ENCODE data around the gene GRIA3. TPM values are rescaled to one million over a fixed set of nuclear protein-coding genes. Genes with fewer than 3 reads are reported as not detected.

GRIA3 gene
- total RNA-seq, 1 experiment from 2014 or later, result not detected

DNA sequence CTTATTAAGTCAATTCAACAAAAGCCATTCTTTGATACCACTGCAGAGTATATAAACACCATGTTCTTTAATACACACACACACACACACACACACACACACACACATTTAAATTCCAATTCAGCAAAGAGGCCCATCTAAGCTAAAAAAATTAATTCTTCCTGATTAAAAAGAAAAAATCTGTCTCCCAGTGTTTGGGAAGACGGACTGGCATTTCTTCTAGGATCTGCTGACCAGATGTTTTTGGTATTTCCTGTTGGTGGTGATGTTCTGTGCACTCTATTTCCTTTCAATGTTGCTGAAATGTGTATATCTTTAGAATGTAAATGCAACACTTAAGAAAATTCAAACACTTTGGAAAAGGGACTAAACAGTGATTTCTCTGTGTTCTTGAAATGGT is 304.9 kb downstream of the GRIA3 start:
- Histone ChIP-seq H3K36me3 (ENCODE audit: low read depth, low read length) (no peaks in the 10 kb centered on the region), H4K20me1 (ENCODE audit: low read length) (no peaks in the 10 kb centered on the region), H3K79me2 (ENCODE audit: low read length) (no peaks in the 10 kb centered on the region), H3K4me2 (ENCODE audit: low read length) (no peak overlapping the region), H3K4me1 (ENCODE audit: insufficient read depth, low read length) (no peaks in the 10 kb centered on the region), H3K27me3 (ENCODE audit: low read length) (no peaks in the 10 kb centered on the region), H3F3A (ENCODE audit: low read length, unreplicated experiment) (no peaks in the 10 kb centered on the region), H3K4me3 (ENCODE audit: low read length) (no peak overlapping the region), H2AFZ (ENCODE audit: low read length) (no peak overlapping the region), H3K9ac (ENCODE audit: low read length) (no peak overlapping the region), H3K27ac (ENCODE audit: low read length) (no peak overlapping the region), H3K9me3 (ENCODE audit: low read length) (no peaks in the 10 kb centered on the region), H3K9me2 (replicated peaks; ENCODE audit: low read length) (no peaks in the 10 kb centered on the region)
- ATAC-seq (no peak), DNase-seq (no peak)
- intact Hi-C loops (cut with micrococcal nuclease), result no loop called here
- TF ChIP-seq EZH2 (IDR thresholded peaks at IDR 0.05; ENCODE audit: low read length, unreplicated experiment) (no peak), EZH2phosphoT487 (IDR thresholded peaks at IDR 0.05; ENCODE audit: borderline replicate concordance, low read length) (no peak)
- TF ChIP-seq, protein P1, sequence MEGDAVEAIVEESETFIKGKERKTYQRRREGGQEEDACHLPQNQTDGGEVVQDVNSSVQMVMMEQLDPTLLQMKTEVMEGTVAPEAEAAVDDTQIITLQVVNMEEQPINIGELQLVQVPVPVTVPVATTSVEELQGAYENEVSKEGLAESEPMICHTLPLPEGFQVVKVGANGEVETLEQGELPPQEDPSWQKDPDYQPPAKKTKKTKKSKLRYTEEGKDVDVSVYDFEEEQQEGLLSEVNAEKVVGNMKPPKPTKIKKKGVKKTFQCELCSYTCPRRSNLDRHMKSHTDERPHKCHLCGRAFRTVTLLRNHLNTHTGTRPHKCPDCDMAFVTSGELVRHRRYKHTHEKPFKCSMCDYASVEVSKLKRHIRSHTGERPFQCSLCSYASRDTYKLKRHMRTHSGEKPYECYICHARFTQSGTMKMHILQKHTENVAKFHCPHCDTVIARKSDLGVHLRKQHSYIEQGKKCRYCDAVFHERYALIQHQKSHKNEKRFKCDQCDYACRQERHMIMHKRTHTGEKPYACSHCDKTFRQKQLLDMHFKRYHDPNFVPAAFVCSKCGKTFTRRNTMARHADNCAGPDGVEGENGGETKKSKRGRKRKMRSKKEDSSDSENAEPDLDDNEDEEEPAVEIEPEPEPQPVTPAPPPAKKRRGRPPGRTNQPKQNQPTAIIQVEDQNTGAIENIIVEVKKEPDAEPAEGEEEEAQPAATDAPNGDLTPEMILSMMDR (conservative IDR thresholded peaks at IDR 0.05; ENCODE audit: low read depth, low read length), result no peak
- BruUV-seq (replicated peaks), result no TSS peak
- CTCF ChIA-PET, result no interaction called here
- POLR2A ChIA-PET (ENCODE audit: unreplicated experiment), result no interaction called here

DNA sequence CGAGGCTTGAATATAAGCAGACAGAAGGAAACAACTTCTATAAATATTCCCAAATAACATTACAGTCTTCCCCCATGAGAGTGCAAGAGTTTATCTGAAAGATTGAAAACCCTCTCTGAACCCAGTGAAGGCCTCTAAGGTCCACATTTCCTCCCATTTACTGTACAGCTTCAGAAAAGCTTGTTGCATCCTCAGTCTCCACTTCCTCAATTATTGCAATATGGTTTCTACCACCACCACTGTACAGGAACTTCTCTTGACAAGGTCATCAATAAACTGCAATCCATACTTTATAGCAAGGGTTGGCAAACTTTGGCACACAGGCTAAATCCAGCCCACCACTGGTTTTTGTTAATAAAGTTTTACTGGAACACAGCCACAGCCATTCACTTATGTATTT is 309.8 kb downstream of the GRIA3 start:
- CTCF ChIA-PET, result no interaction called here
- no peaks in the 10 kb centered on the region for H4K20me1 ChIP-seq (ENCODE audit: low read length)
- DNase-seq (no peak), ATAC-seq (no peak)
- no peaks in the 10 kb centered on the region for H3K36me3 ChIP-seq (ENCODE audit: low read depth, low read length)
- intact Hi-C loops (cut with micrococcal nuclease), result no loop called here
- H3K9me3 ChIP-seq (ENCODE audit: low read length), result no peaks in the 10 kb centered on the region
- H3K4me3 ChIP-seq (ENCODE audit: low read length), result no peak overlapping the region
- no TSS peak for BruUV-seq (replicated peaks)
- no peaks in the 10 kb centered on the region for H3K4me1 ChIP-seq (ENCODE audit: insufficient read depth, low read length)
- TF ChIP-seq, protein P1 (conservative IDR thresholded peaks at IDR 0.05; ENCODE audit: low read depth, low read length), result no peak
- TF ChIP-seq EZH2phosphoT487 (IDR thresholded peaks at IDR 0.05; ENCODE audit: borderline replicate concordance, low read length) (no peak), EZH2 (IDR thresholded peaks at IDR 0.05; ENCODE audit: low read length, unreplicated experiment) (no peak)
- H3K4me2 ChIP-seq (ENCODE audit: low read length), result no peak overlapping the region
- no peaks in the 10 kb centered on the region for H3K9me2 ChIP-seq (replicated peaks; ENCODE audit: low read length)
- H2AFZ ChIP-seq (ENCODE audit: low read length), result no peak overlapping the region
- no peak overlapping the region for H3K27ac ChIP-seq (ENCODE audit: low read length)
- H3F3A ChIP-seq (ENCODE audit: low read length, unreplicated experiment), result no peaks in the 10 kb centered on the region
- POLR2A ChIA-PET (ENCODE audit: unreplicated experiment), result no interaction called here
- H3K9ac ChIP-seq (ENCODE audit: low read length), result no peak overlapping the region
- H3K27me3 ChIP-seq (ENCODE audit: low read length), result no peaks in the 10 kb centered on the region
- no peaks in the 10 kb centered on the region for H3K79me2 ChIP-seq (ENCODE audit: low read length)

DNA sequence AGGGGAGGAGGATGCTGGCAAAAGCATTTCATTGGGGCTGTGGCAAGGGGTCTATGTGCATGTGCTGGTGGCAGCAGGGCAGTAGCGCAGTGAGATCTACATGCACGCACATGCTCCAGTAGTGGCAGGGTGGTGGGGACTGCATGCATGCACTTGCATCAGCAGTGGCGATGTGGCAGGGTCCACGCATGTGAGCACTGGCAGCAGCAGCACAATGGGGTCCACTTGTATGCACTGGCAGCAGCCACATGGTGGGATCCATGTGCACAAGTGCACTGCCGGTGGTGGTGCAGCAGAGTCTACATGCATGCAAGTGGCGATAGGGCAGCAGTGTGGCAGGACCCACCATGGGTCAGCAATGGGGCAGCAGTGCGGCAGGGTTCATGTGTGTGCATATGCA is 315.7 kb downstream of the GRIA3 start:
- ChIA-PET POLR2A (ENCODE audit: unreplicated experiment) (no interaction called here), CTCF (no interaction called here)
- no peak overlapping the region for H3K9ac ChIP-seq (ENCODE audit: low read length)
- no peaks in the 10 kb centered on the region for H3K9me3 ChIP-seq (ENCODE audit: low read length)
- H3K4me3 ChIP-seq (ENCODE audit: low read length), result no peak overlapping the region
- TF ChIP-seq, protein P1 (conservative IDR thresholded peaks at IDR 0.05; ENCODE audit: low read depth, low read length), result no peak
- no peak for TF ChIP-seq EZH2 (IDR thresholded peaks at IDR 0.05; ENCODE audit: low read length, unreplicated experiment)
- TF ChIP-seq EZH2phosphoT487 (IDR thresholded peaks at IDR 0.05; ENCODE audit: borderline replicate concordance, low read length), result no peak
- H3K79me2 ChIP-seq (ENCODE audit: low read length), result no peaks in the 10 kb centered on the region
- intact Hi-C loops (cut with micrococcal nuclease), result no loop called here
- H3K27ac ChIP-seq (ENCODE audit: low read length), result no peak overlapping the region
- H4K20me1 ChIP-seq (ENCODE audit: low read length), result no peaks in the 10 kb centered on the region
- H3K36me3 ChIP-seq (ENCODE audit: low read depth, low read length), result no peaks in the 10 kb centered on the region
- no peaks in the 10 kb centered on the region for H3F3A ChIP-seq (ENCODE audit: low read length, unreplicated experiment)
- H3K27me3 ChIP-seq (ENCODE audit: low read length), result no peaks in the 10 kb centered on the region
- DNase-seq (no peak), ATAC-seq (no peak)
- H2AFZ ChIP-seq (ENCODE audit: low read length), result no peak overlapping the region
- no TSS peak for BruUV-seq (replicated peaks)
- no peak overlapping the region for H3K4me2 ChIP-seq (ENCODE audit: low read length)
- no peaks in the 10 kb centered on the region for H3K4me1 ChIP-seq (ENCODE audit: insufficient read depth, low read length)
- no peaks in the 10 kb centered on the region for H3K9me2 ChIP-seq (replicated peaks; ENCODE audit: low read length)
